Endothelial cell of umbilical vein (primary cell): Measurements from ENCODE around the gene AK4. TPM values are rescaled to one million over a fixed set of nuclear protein-coding genes. Genes with fewer than 3 reads are reported as not detected.

Source experiments
- BruUV-seq: library from RNA; stranded (reverse); fragments of 400-500 nt; replicated peaks from 2 replicates; lab custom pipeline; 2021; lab: Mats Ljungman, UMichigan
- CTCF ChIA-PET: fragments of 300-600, 350-600 bp; sonication (Branson Sonifier 250); formaldehyde crosslinking; loops from one replicate; lab custom pipeline; 2021; ENCODE audit warnings: antibody characterized with exemption, inconsistent platforms; lab: Charles Lee
- POLR2A ChIA-PET: fragments of 300-600, 350-600 bp; sonication (Branson Sonifier 250); formaldehyde crosslinking; loops from one replicate; lab custom pipeline; 2021; ENCODE audit warnings: antibody characterized with exemption, inconsistent platforms; lab: Charles Lee
- DNase-seq: peaks from one replicate; pipeline ENCODE4 v3.0.0-alpha.2; 2011; ENCODE audit warnings: low read depth, low spot score
- FAIRE-seq: peaks from 2 replicates; lab custom pipeline; 2011; peaks lifted over from hg19 to GRCh38; lab: Jason Lieb, UNC
- H2AFZ ChIP-seq: 2 replicates; pipeline ENCODE4 v1.6.0; 2012; ENCODE audit warnings: low read depth, low read length, control low read depth, inconsistent platforms
- H3K27ac ChIP-seq: 2 replicates; pipeline ENCODE4 v1.5.1; 2011; ENCODE audit warnings: low read depth, mild to moderate bottlenecking, control low read depth, low read length, moderate library complexity; ENCODE audit not compliant: insufficient read depth
- H3K27me3 ChIP-seq, 2 experiments: 2 replicates each; pipeline versions ENCODE4 v1.6.0 to v1.6.1; 2011; ENCODE audit warnings: low read length in 2 of 2, mixed read lengths in 1 of 2; ENCODE audit not compliant: control insufficient read depth in 2 of 2, insufficient read depth in 2 of 2
- H3K36me3 ChIP-seq, 2 experiments: 2 replicates in 1 of 2; 3 replicates in 1 of 2; pipeline ENCODE4 v1.5.1; 2011; ENCODE audit warnings: low read length in 2 of 2, mild to moderate bottlenecking in 1 of 2, moderate library complexity in 1 of 2; ENCODE audit not compliant: control insufficient read depth in 2 of 2, insufficient read depth in 2 of 2; ENCODE audit errors: extremely low read depth in 1 of 2
- H3K4me1 ChIP-seq: 3 replicates; pipeline ENCODE4 v1.5.1; 2011; ENCODE audit warnings: mild to moderate bottlenecking, low read length; ENCODE audit not compliant: control insufficient read depth, insufficient read depth; ENCODE audit errors: extremely low read depth
- H3K4me2 ChIP-seq: 2 replicates; pipeline ENCODE4 v1.6.1; 2011; ENCODE audit warnings: low read length, control low read depth, mixed read lengths; ENCODE audit not compliant: insufficient read depth
- H3K4me3 ChIP-seq, 3 experiments: fragments of 200-600 bp in 1 of 3; sonication (generic), shearing (Covaris generic) in 1 of 3; replicated peaks in 1 of 3; 2 replicates each; pipeline ENCODE4 v1.5.1; 2011 to 2016; ENCODE audit warnings: control low read depth in 3 of 3, low read length in 3 of 3, mild to moderate bottlenecking in 2 of 3, inconsistent platforms in 1 of 3, low read depth in 1 of 3, moderate library complexity in 1 of 3; ENCODE audit not compliant: insufficient read depth in 1 of 3
- H3K79me2 ChIP-seq: 2 replicates; pipeline ENCODE4 v1.6.0; 2012; ENCODE audit warnings: low read length, inconsistent platforms; ENCODE audit not compliant: control insufficient read depth, insufficient read depth
- H3K9ac ChIP-seq: replicated peaks from 2 replicates; pipeline ENCODE3; 2011; ENCODE audit warnings: low read length, control low read depth; ENCODE audit not compliant: insufficient read depth; ENCODE audit errors: extremely low read depth
- H3K9me1 ChIP-seq: replicated peaks from 3 replicates; pipeline ENCODE4 v1.6.0; 2011; ENCODE audit warnings: mild to moderate bottlenecking, low read length; ENCODE audit not compliant: control insufficient read depth, insufficient read depth; ENCODE audit errors: extremely low read depth
- H3K9me3 ChIP-seq: replicated peaks from 2 replicates; pipeline ENCODE4 v1.5.1; 2012; ENCODE audit warnings: low read length, inconsistent platforms; ENCODE audit not compliant: control insufficient read depth, insufficient read depth
- H4K20me1 ChIP-seq: replicated peaks from 2 replicates; pipeline ENCODE3; 2011; ENCODE audit warnings: mild to moderate bottlenecking, low read length; ENCODE audit not compliant: control insufficient read depth, insufficient read depth; ENCODE audit errors: extremely low read depth
- EZH2 ChIP-seq: IDR thresholded peaks from 2 replicates; pipeline ENCODE4 v1.6.1; 2012; ENCODE audit warnings: borderline replicate concordance, low read depth, mild to moderate bottlenecking, moderate library complexity, low read length, inconsistent platforms; ENCODE audit not compliant: severe bottlenecking
- FOS ChIP-seq: IDR thresholded peaks from 2 replicates; pipeline ENCODE4 v1.6.1; 2011; ENCODE audit warnings: mild to moderate bottlenecking, low read length, moderate library complexity, borderline replicate concordance; ENCODE audit not compliant: insufficient read depth
- GATA2 ChIP-seq: IDR thresholded peaks from 2 replicates; pipeline ENCODE4 v1.7.0; 2011; ENCODE audit warnings: low read depth, mild to moderate bottlenecking, moderate library complexity, mixed read lengths, low read length; ENCODE audit not compliant: insufficient read length, insufficient read depth
- JUN ChIP-seq: IDR thresholded peaks from 2 replicates; pipeline ENCODE4 v1.6.1; 2011; ENCODE audit warnings: borderline replicate concordance, low read depth; ENCODE audit not compliant: insufficient read length, insufficient read depth
- MYC ChIP-seq: IDR thresholded peaks from one replicate; pipeline ENCODE4 v1.6.1; 2011; ENCODE audit warnings: mild to moderate bottlenecking, low read depth, low read length
- POLR2A ChIP-seq: IDR thresholded peaks from 2 replicates; pipeline ENCODE4 v1.6.1; 2012; ENCODE audit warnings: low read depth, mild to moderate bottlenecking, control low read depth, low read length
- POLR2AphosphoS5 ChIP-seq: IDR thresholded peaks from 2 replicates; pipeline ENCODE4 v1.6.1; 2012; ENCODE audit warnings: low read depth, mild to moderate bottlenecking, control low read depth, low read length, moderate library complexity; ENCODE audit not compliant: insufficient read depth
- dilution Hi-C: fragments of 300-500 bp; cut with MboI; formaldehyde crosslinking; loops from one replicate; pipeline ENCODE4 v1.15.0; 2019; ENCODE audit warnings: low sequenced_read_pairs; ENCODE audit not compliant: extremely low pct_ligation_motif_present
- intact Hi-C: fragments of 100-400 bp; cut with micrococcal nuclease; formaldehyde crosslinking; loops from one replicate; pipeline ENCODE4 v1.10.0; 2022
- polyA plus RNA-seq, 4 experiments: library from polyadenylated mRNA; depleted of rRNA in 3 of 4; stranded (reverse) in 3 of 4; unstranded in 1 of 4; fragments of >200 nt; gene quantifications; 2 replicates each; pipeline versions ENCODE4 v1.2.1 to v1.2.3, GENCODE V29; 2011 to 2012; ENCODE audit warnings: missing spikeins in 1 of 4
- total RNA-seq: library from RNA; stranded (reverse); gene quantifications from 2 replicates; pipeline ENCODE4 v1.2.3, GENCODE V29; 2021
- TF ChIP-seq, protein P1 (sequence below): IDR thresholded peaks from 2 replicates; pipeline ENCODE4 v1.6.1; 2011; ENCODE audit not compliant: insufficient read depth, insufficient read length
- TF ChIP-seq, protein P2 (sequence below), 2 donors: IDR thresholded peaks; 1 replicate in 1 of 2; 2 replicates in 1 of 2; pipeline ENCODE4 v1.5.1; 2011; ENCODE audit warnings: low read length in 2 of 2, mild to moderate bottlenecking in 2 of 2, moderate library complexity in 2 of 2, control low read depth in 1 of 2, inconsistent platforms in 1 of 2, low read depth in 1 of 2; ENCODE audit not compliant: insufficient read depth in 1 of 2; ENCODE audit errors: extremely low read depth in 1 of 2

AK4 gene
- total and polyA plus RNA-seq, 2 donors (not counting 3 experiments of a cell fraction or from before 2014, with no cell fraction given): 2.2 to 5.6 TPM

DNA sequence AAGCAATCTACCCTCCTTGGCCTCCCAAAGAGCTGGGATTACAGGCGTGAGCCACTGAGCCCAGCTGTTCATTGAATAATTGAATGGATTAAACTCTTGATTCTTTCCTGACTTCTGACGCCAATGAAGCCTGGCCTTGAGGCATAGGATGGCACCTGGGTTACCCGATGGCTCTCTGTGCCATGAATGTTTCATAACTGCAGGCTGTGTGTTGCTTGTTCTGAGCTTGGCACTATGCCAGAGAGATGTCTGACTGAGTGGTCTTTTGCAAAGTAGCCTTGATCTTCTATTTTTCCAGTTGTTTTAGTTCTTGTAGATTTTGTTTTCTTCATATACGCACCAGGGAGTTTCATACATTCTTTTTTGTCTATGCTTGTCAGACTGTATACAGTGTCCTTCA is 38.5 kb upstream of the AK4 start:
- H3K9ac ChIP-seq: no peak overlapping the region
- ChIA-PET POLR2A (no interaction called here), CTCF (interaction anchor here (1.7 kb wide), 1 partner anchor 578 kb away, joined by 4 read pairs; no protein-coding TSS in a partner anchor)
- H3K9me3 ChIP-seq: no peaks in the 10 kb centered on the region
- TF ChIP-seq, protein P1, sequence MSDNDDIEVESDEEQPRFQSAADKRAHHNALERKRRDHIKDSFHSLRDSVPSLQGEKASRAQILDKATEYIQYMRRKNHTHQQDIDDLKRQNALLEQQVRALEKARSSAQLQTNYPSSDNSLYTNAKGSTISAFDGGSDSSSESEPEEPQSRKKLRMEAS: no peak
- no peak for TF ChIP-seq EZH2
- no peak for TF ChIP-seq FOS
- TF ChIP-seq MYC: no peak
- TF ChIP-seq, protein P2, sequence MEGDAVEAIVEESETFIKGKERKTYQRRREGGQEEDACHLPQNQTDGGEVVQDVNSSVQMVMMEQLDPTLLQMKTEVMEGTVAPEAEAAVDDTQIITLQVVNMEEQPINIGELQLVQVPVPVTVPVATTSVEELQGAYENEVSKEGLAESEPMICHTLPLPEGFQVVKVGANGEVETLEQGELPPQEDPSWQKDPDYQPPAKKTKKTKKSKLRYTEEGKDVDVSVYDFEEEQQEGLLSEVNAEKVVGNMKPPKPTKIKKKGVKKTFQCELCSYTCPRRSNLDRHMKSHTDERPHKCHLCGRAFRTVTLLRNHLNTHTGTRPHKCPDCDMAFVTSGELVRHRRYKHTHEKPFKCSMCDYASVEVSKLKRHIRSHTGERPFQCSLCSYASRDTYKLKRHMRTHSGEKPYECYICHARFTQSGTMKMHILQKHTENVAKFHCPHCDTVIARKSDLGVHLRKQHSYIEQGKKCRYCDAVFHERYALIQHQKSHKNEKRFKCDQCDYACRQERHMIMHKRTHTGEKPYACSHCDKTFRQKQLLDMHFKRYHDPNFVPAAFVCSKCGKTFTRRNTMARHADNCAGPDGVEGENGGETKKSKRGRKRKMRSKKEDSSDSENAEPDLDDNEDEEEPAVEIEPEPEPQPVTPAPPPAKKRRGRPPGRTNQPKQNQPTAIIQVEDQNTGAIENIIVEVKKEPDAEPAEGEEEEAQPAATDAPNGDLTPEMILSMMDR (IDR thresholded peaks at IDR 0.05; ENCODE audit: extremely low read depth in 1 of 2, insufficient read depth in 1 of 2, low read depth in 1 of 2, low read length in 2 of 2): no peak
- no peak for TF ChIP-seq POLR2AphosphoS5
- no peak for TF ChIP-seq POLR2A
- no peak for TF ChIP-seq GATA2
- TF ChIP-seq JUN: no peak
- no peaks in the 10 kb centered on the region for H4K20me1 ChIP-seq
- H3K4me3 ChIP-seq: no peak overlapping the region
- peaks cover 3% of the 10 kb centered on the region for H3K4me1 ChIP-seq
- no TSS peak for BruUV-seq
- H3K27me3 ChIP-seq: no peaks in the 10 kb centered on the region
- H3K36me3 ChIP-seq: no peaks in the 10 kb centered on the region
- dilution Hi-C loops: no loop called here
- H3K27ac ChIP-seq: no peak overlapping the region
- no peaks in the 10 kb centered on the region for H3K9me1 ChIP-seq
- intact Hi-C loops: no loop called here
- no peak overlapping the region for H3K4me2 ChIP-seq
- DNase-seq (no peak), FAIRE-seq (no peak)
- no peaks in the 10 kb centered on the region for H3K79me2 ChIP-seq
- H2AFZ ChIP-seq: no peak overlapping the region
